PFSK-1 (cell line): ENCODE measurements around the gene KLK14. TPM values are rescaled to one million over a fixed set of nuclear protein-coding genes. Genes with fewer than 3 reads are reported as not detected.

Experiments
- FOXP2 ChIP-seq: optimal IDR thresholded peaks from 2 replicates; pipeline ENCODE3; 2011; ENCODE audit warnings: borderline replicate concordance, control low read depth, inconsistent platforms; ENCODE audit not compliant: insufficient read depth; ENCODE audit errors: extremely low read length, extremely low read depth
- POLR2AphosphoS5 ChIP-seq: IDR thresholded peaks from 2 replicates; pipeline ENCODE4 v1.6.1; 2012; ENCODE audit warnings: low read depth, mild to moderate bottlenecking, control low read depth, low read length, moderate library complexity
- SIN3A ChIP-seq: IDR thresholded peaks from 2 replicates; pipeline ENCODE4 v1.6.1; 2012; ENCODE audit warnings: mild to moderate bottlenecking, low read length, moderate library complexity, borderline replicate concordance; ENCODE audit not compliant: insufficient read depth
- TAF1 ChIP-seq: IDR thresholded peaks from 2 replicates; pipeline ENCODE4 v1.6.1; 2012; ENCODE audit warnings: low read length, control low read depth, borderline replicate concordance; ENCODE audit not compliant: insufficient read depth
- polyA plus RNA-seq: library from polyadenylated mRNA; unstranded; fragments of >200 nt; gene quantifications from one replicate; pipeline ENCODE4 v1.2.1, GENCODE V29; 2012; ENCODE audit warnings: low read depth, missing spikeins; ENCODE audit not compliant: insufficient read length
- TF ChIP-seq, protein P1 (sequence below), 2 experiments: IDR thresholded peaks; 2 replicates each; pipeline versions ENCODE4 v1.6.1 to v1.8.0; 2011 to 2012; ENCODE audit warnings: low read depth in 2 of 2, low read length in 2 of 2, control low read depth in 1 of 2, inconsistent platforms in 1 of 2, mild to moderate bottlenecking in 1 of 2, moderate library complexity in 1 of 2; ENCODE audit not compliant: insufficient read depth in 1 of 2

Gene KLK14, protein sequence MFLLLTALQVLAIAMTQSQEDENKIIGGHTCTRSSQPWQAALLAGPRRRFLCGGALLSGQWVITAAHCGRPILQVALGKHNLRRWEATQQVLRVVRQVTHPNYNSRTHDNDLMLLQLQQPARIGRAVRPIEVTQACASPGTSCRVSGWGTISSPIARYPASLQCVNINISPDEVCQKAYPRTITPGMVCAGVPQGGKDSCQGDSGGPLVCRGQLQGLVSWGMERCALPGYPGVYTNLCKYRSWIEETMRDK
- polyA plus RNA-seq, result 0.67 TPM

DNA sequence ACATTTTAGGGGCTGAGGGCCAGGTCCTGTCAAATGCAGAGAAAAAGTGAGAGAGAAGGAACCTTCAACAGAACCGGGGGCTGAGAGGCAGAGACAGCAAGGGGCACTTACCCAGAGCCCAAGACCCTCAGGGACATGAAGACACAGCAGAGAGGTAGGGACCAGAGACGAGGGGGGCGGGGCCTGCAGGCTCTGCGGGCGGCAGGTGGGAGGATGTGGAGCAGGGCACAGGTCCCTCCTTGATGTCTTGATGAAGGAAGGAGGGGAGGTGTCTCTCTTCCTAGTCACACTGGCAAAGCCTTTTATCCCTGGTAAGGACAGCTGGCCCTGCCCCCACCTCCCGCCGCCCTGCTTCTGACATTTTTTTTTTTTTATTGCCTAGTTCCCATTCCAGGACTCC, at the start of gene KLK14:
Gene KLK14, minus strand, starts transcription at position 277 of the 400 bp plus-strand sequence. Its CDS starts 273 bp downstream, at position 4.
- no peak for TF ChIP-seq SIN3A
- no peak for TF ChIP-seq POLR2AphosphoS5
- TF ChIP-seq, protein P1, sequence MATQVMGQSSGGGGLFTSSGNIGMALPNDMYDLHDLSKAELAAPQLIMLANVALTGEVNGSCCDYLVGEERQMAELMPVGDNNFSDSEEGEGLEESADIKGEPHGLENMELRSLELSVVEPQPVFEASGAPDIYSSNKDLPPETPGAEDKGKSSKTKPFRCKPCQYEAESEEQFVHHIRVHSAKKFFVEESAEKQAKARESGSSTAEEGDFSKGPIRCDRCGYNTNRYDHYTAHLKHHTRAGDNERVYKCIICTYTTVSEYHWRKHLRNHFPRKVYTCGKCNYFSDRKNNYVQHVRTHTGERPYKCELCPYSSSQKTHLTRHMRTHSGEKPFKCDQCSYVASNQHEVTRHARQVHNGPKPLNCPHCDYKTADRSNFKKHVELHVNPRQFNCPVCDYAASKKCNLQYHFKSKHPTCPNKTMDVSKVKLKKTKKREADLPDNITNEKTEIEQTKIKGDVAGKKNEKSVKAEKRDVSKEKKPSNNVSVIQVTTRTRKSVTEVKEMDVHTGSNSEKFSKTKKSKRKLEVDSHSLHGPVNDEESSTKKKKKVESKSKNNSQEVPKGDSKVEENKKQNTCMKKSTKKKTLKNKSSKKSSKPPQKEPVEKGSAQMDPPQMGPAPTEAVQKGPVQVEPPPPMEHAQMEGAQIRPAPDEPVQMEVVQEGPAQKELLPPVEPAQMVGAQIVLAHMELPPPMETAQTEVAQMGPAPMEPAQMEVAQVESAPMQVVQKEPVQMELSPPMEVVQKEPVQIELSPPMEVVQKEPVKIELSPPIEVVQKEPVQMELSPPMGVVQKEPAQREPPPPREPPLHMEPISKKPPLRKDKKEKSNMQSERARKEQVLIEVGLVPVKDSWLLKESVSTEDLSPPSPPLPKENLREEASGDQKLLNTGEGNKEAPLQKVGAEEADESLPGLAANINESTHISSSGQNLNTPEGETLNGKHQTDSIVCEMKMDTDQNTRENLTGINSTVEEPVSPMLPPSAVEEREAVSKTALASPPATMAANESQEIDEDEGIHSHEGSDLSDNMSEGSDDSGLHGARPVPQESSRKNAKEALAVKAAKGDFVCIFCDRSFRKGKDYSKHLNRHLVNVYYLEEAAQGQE (IDR thresholded peaks at IDR 0.05; ENCODE audit: insufficient read depth in 1 of 2, low read depth in 2 of 2, low read length in 2 of 2), result no peak
- no peak for TF ChIP-seq FOXP2
- TF ChIP-seq TAF1, result no peak

DNA sequence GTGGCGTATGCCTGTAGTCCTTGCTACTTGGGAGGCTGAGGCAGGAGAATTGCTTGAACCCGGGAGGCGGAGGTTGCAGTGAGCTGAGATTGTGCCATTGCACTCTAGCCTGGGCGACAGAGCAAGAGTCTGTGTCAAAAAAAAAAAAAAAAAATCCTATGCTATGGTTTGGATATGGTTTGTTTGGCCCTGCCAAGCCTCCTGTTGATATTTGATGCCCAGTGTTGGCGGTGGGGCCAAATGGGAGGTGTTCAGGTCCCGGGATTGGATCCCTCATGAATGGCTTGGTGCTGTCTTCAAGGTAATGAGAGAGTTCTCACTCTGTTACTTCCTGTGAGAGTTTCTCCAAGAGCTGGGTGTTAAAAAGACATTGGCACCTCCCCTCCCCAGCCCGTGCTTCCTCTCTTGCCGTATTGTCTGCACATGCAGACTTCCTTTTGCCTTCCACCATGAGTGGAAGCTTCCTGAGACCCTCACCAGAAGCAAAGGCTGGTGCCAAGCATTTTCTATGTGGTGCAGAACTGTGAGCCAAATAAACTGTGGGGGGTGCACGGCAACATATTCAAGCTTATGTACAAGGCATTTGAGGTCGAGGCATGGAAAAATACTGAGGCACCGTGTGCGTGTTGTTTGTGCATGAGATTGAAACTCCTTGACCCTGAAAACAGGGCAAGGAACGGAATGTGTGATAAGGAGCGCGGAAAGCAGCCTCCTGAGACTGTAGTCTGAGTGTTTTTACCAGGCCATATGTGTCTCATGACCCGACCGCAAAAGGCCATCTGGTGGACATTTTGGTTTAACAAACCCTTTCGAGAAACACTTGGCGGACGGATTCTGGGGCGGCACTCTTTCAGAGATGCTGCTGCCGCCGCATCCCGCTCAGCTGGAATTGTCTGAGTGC, 49.3 kb upstream of the KLK14 start:
- TF ChIP-seq POLR2AphosphoS5 (no peak), FOXP2 (no peak), SIN3A (no peak), TAF1 (no peak)
- TF ChIP-seq, protein P1 (IDR thresholded peaks at IDR 0.05; ENCODE audit: insufficient read depth in 1 of 2, low read depth in 2 of 2, low read length in 2 of 2), result no peak

DNA sequence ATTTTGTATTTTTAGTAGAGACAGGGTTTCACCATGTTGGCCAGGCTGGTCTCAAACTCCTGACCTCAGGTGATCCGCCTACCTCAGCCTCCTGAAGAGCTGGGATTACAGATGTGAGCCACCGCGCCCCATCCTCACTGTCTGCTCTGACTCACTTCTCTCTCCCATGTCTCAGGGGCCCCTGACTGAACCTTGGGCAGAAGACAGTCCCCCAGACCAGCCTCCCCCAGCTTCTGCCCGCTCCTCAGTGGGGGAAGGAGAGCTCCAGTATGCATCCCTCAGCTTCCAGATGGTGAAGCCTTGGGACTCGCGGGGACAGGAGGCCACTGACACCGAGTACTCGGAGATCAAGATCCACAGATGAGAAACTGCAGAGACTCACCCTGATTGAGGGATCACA, 47.0 kb upstream of the KLK14 start:
- TF ChIP-seq SIN3A (no peak), POLR2AphosphoS5 (no peak), FOXP2 (no peak), TAF1 (no peak)

DNA sequence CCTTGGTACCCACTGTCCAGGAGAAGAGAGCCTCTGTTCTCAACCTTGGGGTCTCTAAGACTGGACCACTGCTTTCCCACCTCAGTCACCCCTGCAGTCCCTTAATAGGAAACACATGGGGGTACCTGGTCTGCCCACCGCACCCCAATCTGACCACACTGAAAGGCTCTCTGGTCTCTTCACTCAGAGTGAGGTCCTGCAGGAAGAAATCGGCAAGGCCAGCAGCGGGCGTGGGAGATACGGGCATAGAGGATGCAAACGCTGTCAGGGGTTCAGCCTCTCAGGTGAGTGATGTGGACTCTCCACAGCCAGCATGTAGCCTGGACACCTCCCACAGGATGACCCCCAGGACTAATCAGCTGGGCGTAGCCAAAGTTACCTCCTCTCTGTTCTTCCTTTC, 45.5 kb upstream of the KLK14 start:
- no peak for TF ChIP-seq FOXP2
- TF ChIP-seq, protein P1 (IDR thresholded peaks at IDR 0.05; ENCODE audit: insufficient read depth in 1 of 2, low read depth in 2 of 2, low read length in 2 of 2), result no peak
- TF ChIP-seq SIN3A, result no peak
- TF ChIP-seq POLR2AphosphoS5, result no peak
- no peak for TF ChIP-seq TAF1

DNA sequence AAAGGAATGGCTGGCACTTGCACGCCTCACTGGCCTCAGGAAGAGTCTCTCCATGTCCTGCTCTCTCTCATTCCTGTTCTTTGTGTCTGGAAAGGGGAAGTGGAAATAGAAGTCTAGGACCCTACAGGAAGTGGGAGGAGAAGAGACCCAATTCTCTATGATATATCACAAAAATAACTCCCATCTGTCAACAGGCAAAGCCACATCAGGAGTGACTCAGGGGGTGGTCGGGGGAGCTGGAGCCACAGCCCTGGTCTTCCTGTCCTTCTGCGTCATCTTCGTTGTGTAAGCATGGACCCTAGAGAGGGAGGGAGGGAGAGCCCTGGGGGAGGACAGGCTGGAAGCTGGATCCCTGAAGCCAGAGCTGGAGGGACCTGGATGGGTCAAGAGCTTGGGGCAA, 45.1 kb upstream of the KLK14 start:
- TF ChIP-seq SIN3A (peak; percentile 48; the same call in 1 of the 2 replicates), TAF1 (peak; percentile 68; the same call in 1 of the 2 replicates), POLR2AphosphoS5 (peak; percentile 34; the same call in 1 of the 2 replicates), FOXP2 (peak; percentile 90)
- TF ChIP-seq, protein P1 (IDR thresholded peaks at IDR 0.05; ENCODE audit: insufficient read depth in 1 of 2, low read depth in 2 of 2, low read length in 2 of 2), result peak in 1 of 2 experiments; percentile 68; a peak in 1 of 4 replicates
